ENCODE results near the gene CEBPA. TPM values are rescaled to one million over a fixed set of nuclear protein-coding genes. Genes with fewer than 3 reads are reported as not detected.

CEBPA gene
- total RNA-seq, 2 donors from 2014 or later: 25.2 to 58.7 TPM

- Histone ChIP-seq H3K27ac (no peak overlapping the region), H3K36me3 (no peaks in the 10 kb centered on the region), H3K27me3 (replicated peaks; ENCODE audit: insufficient read depth) (no peaks in the 10 kb centered on the region), H3K9me3 (no peaks in the 10 kb centered on the region), H3K4me1 (replicated peaks) (no peaks in the 10 kb centered on the region), H3K4me3 (no peak overlapping the region)
- TF ChIP-seq POLR2A (IDR thresholded peaks at IDR 0.05) (no peak), POLR2AphosphoS5 (IDR thresholded peaks at IDR 0.05) (no peak), CTCF (IDR thresholded peaks at IDR 0.05) (no peak)
- WGBS: 88% methylated on average over 7 of the region's 7 CpGs
- intact Hi-C loops (cut with DNase I): no loop called here
- no peak for DNase-seq (ENCODE audit: low spot score)
Measured at GRCh38 chr19:33255781-33256180, 46.6 kb downstream of the CEBPA start.

- H3K4me3 ChIP-seq: no peak overlapping the region
- intact Hi-C loops (cut with DNase I): no loop called here
- no peaks in the 10 kb centered on the region for H3K4me1 ChIP-seq (replicated peaks)
- no peaks in the 10 kb centered on the region for H3K27me3 ChIP-seq (replicated peaks; ENCODE audit: insufficient read depth)
- no peak overlapping the region for H3K27ac ChIP-seq
- 81% methylated on average over 13 of the region's 13 CpGs for WGBS
- H3K9me3 ChIP-seq: no peaks in the 10 kb centered on the region
- no peak for DNase-seq (ENCODE audit: low spot score)
- TF ChIP-seq POLR2A (IDR thresholded peaks at IDR 0.05) (no peak), POLR2AphosphoS5 (IDR thresholded peaks at IDR 0.05) (no peak), CTCF (IDR thresholded peaks at IDR 0.05) (no peak)
- no peaks in the 10 kb centered on the region for H3K36me3 ChIP-seq
Measured at GRCh38 chr19:33254245-33254824, 48.0 kb downstream of the CEBPA start.

GRCh38 chr19:33252971-33253370 lies 49.4 kb downstream of the CEBPA start:
- TF ChIP-seq POLR2A (IDR thresholded peaks at IDR 0.05) (no peak), POLR2AphosphoS5 (IDR thresholded peaks at IDR 0.05) (no peak), CTCF (IDR thresholded peaks at IDR 0.05) (no peak)
- 79% methylated on average over 8 of the region's 8 CpGs for WGBS
- no peaks in the 10 kb centered on the region for H3K4me1 ChIP-seq (replicated peaks)
- DNase-seq (ENCODE audit: low spot score): no peak
- no peaks in the 10 kb centered on the region for H3K9me3 ChIP-seq
- H3K27me3 ChIP-seq (replicated peaks; ENCODE audit: insufficient read depth): no peaks in the 10 kb centered on the region
- no peaks in the 10 kb centered on the region for H3K36me3 ChIP-seq
- intact Hi-C loops (cut with DNase I): no loop called here
- H3K27ac ChIP-seq: no peak overlapping the region
- H3K4me3 ChIP-seq: no peak overlapping the region

- Histone ChIP-seq H3K4me3 (no peak overlapping the region), H3K9me3 (no peaks in the 10 kb centered on the region), H3K36me3 (no peaks in the 10 kb centered on the region), H3K4me1 (replicated peaks) (no peaks in the 10 kb centered on the region), H3K27me3 (replicated peaks; ENCODE audit: insufficient read depth) (no peaks in the 10 kb centered on the region), H3K27ac (no peak overlapping the region)
- no peak for DNase-seq (ENCODE audit: low spot score)
- TF ChIP-seq POLR2A (IDR thresholded peaks at IDR 0.05) (no peak), POLR2AphosphoS5 (IDR thresholded peaks at IDR 0.05) (no peak), CTCF (IDR thresholded peaks at IDR 0.05) (no peak)
- WGBS: 100% methylated on average over 4 of the region's 4 CpGs
- intact Hi-C loops (cut with DNase I): no loop called here
Measured at GRCh38 chr19:33252418-33252962, 49.8 kb downstream of the CEBPA start.

GRCh38 chr19:33251526-33252090 lies 50.7 kb downstream of the CEBPA start:
- 75% methylated on average over 17 of the region's 17 CpGs for WGBS
- intact Hi-C loops (cut with DNase I): no loop called here
- Histone ChIP-seq H3K27me3 (replicated peaks; ENCODE audit: insufficient read depth) (no peaks in the 10 kb centered on the region), H3K4me1 (replicated peaks) (no peaks in the 10 kb centered on the region), H3K4me3 (no peak overlapping the region), H3K27ac (no peak overlapping the region), H3K9me3 (no peaks in the 10 kb centered on the region), H3K36me3 (no peaks in the 10 kb centered on the region)
- no peak for DNase-seq (ENCODE audit: low spot score)
- TF ChIP-seq POLR2A (IDR thresholded peaks at IDR 0.05) (no peak), POLR2AphosphoS5 (IDR thresholded peaks at IDR 0.05) (no peak), CTCF (IDR thresholded peaks at IDR 0.05) (no peak)

Measured in prostate gland (tissue), 2 donors.